GM23338 (cell line): ENCODE data around the gene CASTOR1. TPM values are rescaled to one million over a fixed set of nuclear protein-coding genes. Genes with fewer than 3 reads are reported as not detected.

Experiments used
- ATAC-seq: fragments of 200-7000 bp; cut with Tn5 transposase; 3 replicates; pipeline ENCODE4 v1.9.1; 2020
- DNase-seq: peaks from one replicate; pipeline ENCODE4 v3.0.0-alpha.2; 2015; ENCODE audit warnings: low spot score
- H2AFZ ChIP-seq: fragments of 200-600 bp; sonication (generic); 2 replicates; pipeline ENCODE4 v1.8.0; 2016; ENCODE audit warnings: antibody characterized with exemption, mild to moderate bottlenecking, moderate library complexity
- H3F3A ChIP-seq: fragments of 200-600 bp; sonication (generic); replicated peaks from 2 replicates; pipeline ENCODE4 v1.8.0; 2017; ENCODE audit warnings: antibody characterized with exemption, mixed run types, low read depth
- H3K27ac ChIP-seq: fragments of 200-600 bp; sonication (generic); 2 replicates; pipeline ENCODE4 v1.6.1; 2016; ENCODE audit warnings: low read depth
- H3K27me3 ChIP-seq: fragments of 200-600 bp; sonication (generic); 2 replicates; pipeline ENCODE4 v1.8.0; 2016; ENCODE audit warnings: mild to moderate bottlenecking, mixed run types, moderate library complexity; ENCODE audit not compliant: insufficient read depth
- H3K36me3 ChIP-seq: fragments of 200-600 bp; sonication (generic); 2 replicates; pipeline ENCODE4 v1.8.0; 2016; ENCODE audit warnings: mild to moderate bottlenecking; ENCODE audit not compliant: insufficient read depth
- H3K4me1 ChIP-seq: fragments of 200-600 bp; sonication (generic); 2 replicates; pipeline ENCODE4 v1.8.0; 2016; ENCODE audit warnings: mild to moderate bottlenecking, moderate library complexity; ENCODE audit not compliant: insufficient read depth
- H3K4me2 ChIP-seq: fragments of 200-600 bp; sonication (generic); 2 replicates; pipeline ENCODE4 v1.7.1; 2017; ENCODE audit warnings: mixed run types
- H3K4me3 ChIP-seq: fragments of 200-600 bp; sonication (generic); 2 replicates; pipeline ENCODE4 v1.6.1; 2016; ENCODE audit warnings: mixed run types
- H3K79me2 ChIP-seq: fragments of 200-600 bp; sonication (generic); replicated peaks from 2 replicates; pipeline ENCODE4 v1.8.0; 2017; ENCODE audit warnings: mild to moderate bottlenecking; ENCODE audit not compliant: insufficient read depth
- H3K9me2 ChIP-seq: fragments of 200-600 bp; sonication (generic); 2 replicates; pipeline ENCODE4 v1.8.0; 2017; ENCODE audit not compliant: insufficient read depth
- H4K20me1 ChIP-seq: fragments of 200-600 bp; sonication (generic); replicated peaks from 2 replicates; pipeline ENCODE4 v1.8.0; 2017; ENCODE audit warnings: mild to moderate bottlenecking; ENCODE audit not compliant: insufficient read depth
- H3K27ac Mint-ChIP-seq: 2 replicates; pipeline ENCODE4 v1.8.0; 2020; ENCODE audit warnings: inconsistent platforms, mild to moderate bottlenecking, moderate library complexity, mixed read lengths
- H3K27me3 Mint-ChIP-seq: 3 replicates; pipeline ENCODE4 v1.8.0; 2022; ENCODE audit warnings: low read depth, mild to moderate bottlenecking, moderate library complexity, mixed read lengths, inconsistent platforms; ENCODE audit not compliant: insufficient read depth, poor library complexity
- H3K36me3 Mint-ChIP-seq: 3 replicates; pipeline ENCODE4 v1.8.0; 2021; ENCODE audit warnings: low read depth, mild to moderate bottlenecking, inconsistent platforms, moderate library complexity, mixed read lengths
- H3K4me1 Mint-ChIP-seq: 3 replicates; pipeline ENCODE4 v1.8.0; 2020; ENCODE audit warnings: mild to moderate bottlenecking, inconsistent platforms, mixed read lengths
- H3K4me3 Mint-ChIP-seq: 3 replicates; pipeline ENCODE4 v1.8.0; 2021; ENCODE audit warnings: moderate library complexity, mild to moderate bottlenecking, inconsistent platforms, mixed read lengths
- H3K9me3 Mint-ChIP-seq: 3 replicates; pipeline ENCODE4 v1.8.0; 2020; ENCODE audit warnings: moderate library complexity, mild to moderate bottlenecking, inconsistent platforms, mixed read lengths
- CREB1 ChIP-seq: fragments of 250-450 bp; sonication (Bioruptor Pico); IDR thresholded peaks from 2 replicates; pipeline ENCODE4 v1.5.0; 2020; ENCODE audit warnings: low read depth, mild to moderate bottlenecking, moderate library complexity
- ETS1 ChIP-seq: IDR thresholded peaks from 2 replicates; pipeline ENCODE4 v1.6.1; 2016; ENCODE audit warnings: antibody characterized with exemption
- EZH2 ChIP-seq: fragments of 200-600 bp; sonication (generic); IDR thresholded peaks from one replicate; pipeline ENCODE4 v1.8.0; 2017; ENCODE audit warnings: antibody characterized with exemption, mild to moderate bottlenecking, low read depth; ENCODE audit not compliant: unreplicated experiment
- EZH2phosphoT487 ChIP-seq: fragments of 200-600 bp; sonication (generic); IDR thresholded peaks from one replicate; pipeline ENCODE4 v1.8.1; 2018; ENCODE audit warnings: antibody characterized with exemption; ENCODE audit not compliant: unreplicated experiment
- JUNB ChIP-seq: IDR thresholded peaks from one replicate; pipeline ENCODE4 v1.6.1; 2016; ENCODE audit warnings: antibody characterized with exemption; ENCODE audit not compliant: unreplicated experiment
- NANOG ChIP-seq: IDR thresholded peaks from 2 replicates; pipeline ENCODE4 v1.6.1; 2016; ENCODE audit warnings: antibody characterized with exemption, borderline replicate concordance
- POLR2AphosphoS5 ChIP-seq: IDR thresholded peaks from 2 replicates; pipeline ENCODE4 v1.6.1; 2016; ENCODE audit warnings: antibody characterized with exemption, low read depth
- REST ChIP-seq: IDR thresholded peaks from one replicate; pipeline ENCODE4 v1.6.1; 2018; ENCODE audit warnings: antibody characterized with exemption; ENCODE audit not compliant: unreplicated experiment
- STAT1 ChIP-seq: IDR thresholded peaks from one replicate; pipeline ENCODE4 v1.6.1; 2016; ENCODE audit warnings: antibody characterized with exemption; ENCODE audit not compliant: unreplicated experiment
- ZNF331 ChIP-seq: fragments of 250-450 bp; sonication (Bioruptor Pico); IDR thresholded peaks from 2 replicates; pipeline ENCODE4 v1.5.0; 2020; ENCODE audit warnings: low read depth, mild to moderate bottlenecking, moderate library complexity
- polyA plus RNA-seq: library from polyadenylated mRNA; unstranded; fragments of >200 nt; fragmentation: Nextera tagmentation; extraction: Ambion mirVana; gene quantifications from 2 replicates; pipeline ENCODE4 v1.2.1, GENCODE V29; 2016
- total RNA-seq: library from RNA; depleted of rRNA; stranded (reverse); fragments of >200 nt; shearing (Covaris generic); gene quantifications from 2 replicates; pipeline ENCODE4 v1.2.3, GENCODE V29; 2014

Gene CASTOR1
- total and polyA plus RNA-seq, 2 experiments from 2014 or later: 11.3 to 23.2 TPM

- TF ChIP-seq EZH2: no peak
- no peak for TF ChIP-seq REST
- TF ChIP-seq EZH2phosphoT487: no peak
- no peak for TF ChIP-seq CREB1 (CRISPR knock-in tag)
- no peak for TF ChIP-seq ZNF331
- TF ChIP-seq POLR2AphosphoS5: no peak
- no peak for TF ChIP-seq ETS1
- TF ChIP-seq JUNB: no peak
Observed at GRCh38 chr22:30272781-30273601, 16.3 kb downstream of the CASTOR1 start (continued).

- no peak overlapping the region for H3K4me2 ChIP-seq
- H3K9me2 ChIP-seq: no peaks in the 10 kb centered on the region
- H3K36me3 Mint-ChIP-seq: no peaks in the 10 kb centered on the region
- H3K27me3 Mint-ChIP-seq: peaks cover 20% of the 10 kb centered on the region
- no peaks in the 10 kb centered on the region for H3K36me3 ChIP-seq
- peaks cover 2% of the 10 kb centered on the region; the same call in 2 of the 3 replicates for H3K4me1 Mint-ChIP-seq
- no peaks in the 10 kb centered on the region for H3K79me2 ChIP-seq
- H3K27ac Mint-ChIP-seq: no peak overlapping the region
- H3K4me3 Mint-ChIP-seq: no peak overlapping the region
- no peak overlapping the region for H3K4me3 ChIP-seq
- H3K9me3 Mint-ChIP-seq: no peaks in the 10 kb centered on the region
- no peaks in the 10 kb centered on the region for H4K20me1 ChIP-seq
- H2AFZ ChIP-seq: 0 out of 2 replicates have a peak overlapping the region, but pooled peaks have one; percentile 47
- ATAC-seq: no peak
- no peaks in the 10 kb centered on the region for H3K27me3 ChIP-seq
- no peak overlapping the region for H3K27ac ChIP-seq
- H3K4me1 ChIP-seq: no peaks in the 10 kb centered on the region
- DNase-seq: no peak
- H3F3A ChIP-seq: no peaks in the 10 kb centered on the region
- TF ChIP-seq ETS1 (no peak), ZNF331 (no peak), EZH2phosphoT487 (no peak), NANOG (no peak), EZH2 (no peak), REST (no peak), CREB1 (CRISPR knock-in tag) (no peak), STAT1 (no peak), JUNB (no peak)
Observed at GRCh38 chr22:30270832-30271231, 18.5 kb downstream of the CASTOR1 start.
